Measurements from ENCODE around the gene CTU2. TPM values are rescaled to one million over a fixed set of nuclear protein-coding genes. Genes with fewer than 3 reads are reported as not detected.
A peak's percentile ranks its signal among the peaks of the same experiment; 100 is the strongest.

Gene CTU2
- total and polyA plus RNA-seq, 9 of the 15 experiments (the other 6 are each of a cell fraction or from before 2014, with no cell fraction given), result 1.3 to 105 (median 23.2) TPM

- TF ChIP-seq AFF1 (IDR thresholded peaks at IDR 0.05; ENCODE audit: low read depth in 1 of 2, partially characterized antibody in 2 of 2) (no peak), SNIP1 (IDR thresholded peaks at IDR 0.05; ENCODE audit: low read depth) (no peak), PCBP1 (IDR thresholded peaks at IDR 0.05; ENCODE audit: low read depth, low read length, poor library complexity, severe bottlenecking) (peak; percentile 13), TRIM28 (IDR thresholded peaks at IDR 0.05) (no peak), MAX (CRISPR knock-in tag; IDR thresholded peaks at IDR 0.05) (peak; percentile 18; the same call in 1 of the 2 replicates), MED1 (CRISPR knock-in tag; IDR thresholded peaks at IDR 0.05; ENCODE audit: borderline replicate concordance) (no peak), POLR2G (IDR thresholded peaks at IDR 0.05; ENCODE audit: low read depth, low read length) (peak; percentile 84), PHF21A (IDR thresholded peaks at IDR 0.05; ENCODE audit: borderline replicate concordance, low read depth) (no peak), ZNF77 (CRISPR knock-in tag; IDR thresholded peaks at IDR 0.05) (no peak), NFXL1 (CRISPR knock-in tag; IDR thresholded peaks at IDR 0.05) (no peak), ZNF124 (CRISPR knock-in tag; IDR thresholded peaks at IDR 0.05) (no peak), MBD2 (IDR thresholded peaks at IDR 0.05; ENCODE audit: borderline replicate concordance, low read depth) (no peak), NCOA1 (IDR thresholded peaks at IDR 0.05; ENCODE audit: low read depth) (no peak), NCOR1 (IDR thresholded peaks at IDR 0.05) (no peak), ZKSCAN8 (CRISPR knock-in tag; IDR thresholded peaks at IDR 0.05) (no peak), ZNF282 (CRISPR knock-in tag; IDR thresholded peaks at IDR 0.05) (no peak)
- TF ChIP-seq, protein P1, sequence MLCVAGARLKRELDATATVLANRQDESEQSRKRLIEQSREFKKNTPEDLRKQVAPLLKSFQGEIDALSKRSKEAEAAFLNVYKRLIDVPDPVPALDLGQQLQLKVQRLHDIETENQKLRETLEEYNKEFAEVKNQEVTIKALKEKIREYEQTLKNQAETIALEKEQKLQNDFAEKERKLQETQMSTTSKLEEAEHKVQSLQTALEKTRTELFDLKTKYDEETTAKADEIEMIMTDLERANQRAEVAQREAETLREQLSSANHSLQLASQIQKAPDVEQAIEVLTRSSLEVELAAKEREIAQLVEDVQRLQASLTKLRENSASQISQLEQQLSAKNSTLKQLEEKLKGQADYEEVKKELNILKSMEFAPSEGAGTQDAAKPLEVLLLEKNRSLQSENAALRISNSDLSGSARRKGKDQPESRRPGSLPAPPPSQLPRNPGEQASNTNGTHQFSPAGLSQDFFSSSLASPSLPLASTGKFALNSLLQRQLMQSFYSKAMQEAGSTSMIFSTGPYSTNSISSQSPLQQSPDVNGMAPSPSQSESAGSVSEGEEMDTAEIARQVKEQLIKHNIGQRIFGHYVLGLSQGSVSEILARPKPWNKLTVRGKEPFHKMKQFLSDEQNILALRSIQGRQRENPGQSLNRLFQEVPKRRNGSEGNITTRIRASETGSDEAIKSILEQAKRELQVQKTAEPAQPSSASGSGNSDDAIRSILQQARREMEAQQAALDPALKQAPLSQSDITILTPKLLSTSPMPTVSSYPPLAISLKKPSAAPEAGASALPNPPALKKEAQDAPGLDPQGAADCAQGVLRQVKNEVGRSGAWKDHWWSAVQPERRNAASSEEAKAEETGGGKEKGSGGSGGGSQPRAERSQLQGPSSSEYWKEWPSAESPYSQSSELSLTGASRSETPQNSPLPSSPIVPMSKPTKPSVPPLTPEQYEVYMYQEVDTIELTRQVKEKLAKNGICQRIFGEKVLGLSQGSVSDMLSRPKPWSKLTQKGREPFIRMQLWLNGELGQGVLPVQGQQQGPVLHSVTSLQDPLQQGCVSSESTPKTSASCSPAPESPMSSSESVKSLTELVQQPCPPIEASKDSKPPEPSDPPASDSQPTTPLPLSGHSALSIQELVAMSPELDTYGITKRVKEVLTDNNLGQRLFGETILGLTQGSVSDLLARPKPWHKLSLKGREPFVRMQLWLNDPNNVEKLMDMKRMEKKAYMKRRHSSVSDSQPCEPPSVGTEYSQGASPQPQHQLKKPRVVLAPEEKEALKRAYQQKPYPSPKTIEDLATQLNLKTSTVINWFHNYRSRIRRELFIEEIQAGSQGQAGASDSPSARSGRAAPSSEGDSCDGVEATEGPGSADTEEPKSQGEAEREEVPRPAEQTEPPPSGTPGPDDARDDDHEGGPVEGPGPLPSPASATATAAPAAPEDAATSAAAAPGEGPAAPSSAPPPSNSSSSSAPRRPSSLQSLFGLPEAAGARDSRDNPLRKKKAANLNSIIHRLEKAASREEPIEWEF (CRISPR knock-in tag; IDR thresholded peaks at IDR 0.05), result no peak
- TF ChIP-seq, protein P2, sequence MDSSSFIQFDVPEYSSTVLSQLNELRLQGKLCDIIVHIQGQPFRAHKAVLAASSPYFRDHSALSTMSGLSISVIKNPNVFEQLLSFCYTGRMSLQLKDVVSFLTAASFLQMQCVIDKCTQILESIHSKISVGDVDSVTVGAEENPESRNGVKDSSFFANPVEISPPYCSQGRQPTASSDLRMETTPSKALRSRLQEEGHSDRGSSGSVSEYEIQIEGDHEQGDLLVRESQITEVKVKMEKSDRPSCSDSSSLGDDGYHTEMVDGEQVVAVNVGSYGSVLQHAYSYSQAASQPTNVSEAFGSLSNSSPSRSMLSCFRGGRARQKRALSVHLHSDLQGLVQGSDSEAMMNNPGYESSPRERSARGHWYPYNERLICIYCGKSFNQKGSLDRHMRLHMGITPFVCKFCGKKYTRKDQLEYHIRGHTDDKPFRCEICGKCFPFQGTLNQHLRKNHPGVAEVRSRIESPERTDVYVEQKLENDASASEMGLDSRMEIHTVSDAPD (CRISPR knock-in tag; IDR thresholded peaks at IDR 0.05), result no peak
These were observed 7.5 kb downstream of the CTU2 start (continued) for GRCh38 chr16:88713568-88714419.
